NCI-H2081 (cell line): ENCODE data around the gene LRRC28.

Source experiments
- DNase-seq, 2 experiments: peaks; one replicate each; lab custom pipeline; 2025; lab: John Stamatoyannopoulos, UW

The LRRC28 gene

DNA sequence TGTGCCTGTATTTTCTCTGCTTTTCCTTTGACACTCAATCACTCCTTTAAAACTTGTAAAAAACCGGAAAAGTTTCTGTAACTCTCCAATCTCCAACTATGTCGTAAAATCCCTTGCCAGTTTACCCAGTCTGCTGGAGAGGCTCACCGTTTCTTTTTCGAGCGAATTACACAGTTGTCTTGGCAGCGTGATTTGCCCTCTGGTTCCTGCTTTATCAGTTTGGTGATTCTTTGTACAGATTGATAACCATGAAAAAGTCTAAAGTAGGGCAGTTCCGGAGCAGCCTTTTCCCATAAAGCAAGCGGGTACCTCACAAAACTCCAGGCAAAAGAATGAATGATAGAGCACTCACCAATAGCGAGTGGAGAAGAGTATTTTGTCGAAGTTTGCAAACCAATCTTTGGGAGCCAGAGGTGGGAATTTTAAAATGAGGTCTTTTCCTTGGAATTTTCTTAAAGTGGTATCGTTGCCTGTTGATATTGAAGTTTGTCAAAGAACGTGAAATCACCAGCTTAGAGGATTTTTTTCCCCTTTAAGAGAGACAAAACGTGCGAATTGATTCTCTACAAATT lies 1.9 kb upstream of the LRRC28 start, which contains the start of gene TTC23:
TSS of gene TTC23 (minus strand) at position 312 of the 572 bp plus-strand sequence. CDS start 20,869 bp downstream, outside the sequence.
- DNase-seq, result no peak

DNA sequence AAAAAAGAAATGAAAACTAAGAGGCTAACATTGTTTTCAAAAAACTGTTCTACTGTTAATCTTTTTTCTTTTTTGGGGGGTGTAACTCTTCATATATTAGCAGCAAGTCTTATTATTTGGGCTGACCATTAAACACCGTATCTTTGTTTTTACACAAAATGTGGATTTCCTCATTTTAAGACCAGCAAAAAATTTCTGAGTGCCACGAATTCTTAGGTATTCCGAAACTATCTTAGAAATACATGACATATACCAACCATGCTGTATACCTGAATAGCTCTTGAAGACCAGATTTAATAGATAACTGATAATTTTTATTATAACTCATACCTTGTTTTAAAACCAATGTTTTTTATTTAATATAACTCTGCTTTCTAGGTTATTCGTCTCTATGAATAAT lies 1.3 kb upstream of the LRRC28 start:
- no peak for DNase-seq

DNA sequence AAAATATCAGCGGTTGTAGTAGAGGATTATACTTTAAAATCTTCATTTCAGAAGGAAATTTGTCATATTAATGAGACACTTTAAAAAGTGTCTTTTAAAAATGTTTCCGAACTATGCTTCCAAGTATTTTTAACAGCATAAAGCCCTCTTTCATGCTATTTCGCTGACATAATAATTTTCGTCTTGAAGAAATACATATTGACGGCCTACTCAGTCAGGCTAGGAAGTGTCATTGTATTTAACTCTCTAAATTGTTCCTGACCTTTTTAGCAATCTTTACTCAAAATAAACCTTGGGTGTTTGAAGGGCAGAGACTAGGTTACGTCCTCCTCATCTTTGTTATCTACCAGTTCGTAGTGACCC lies 806 bp upstream of the LRRC28 start:
- DNase-seq, result no peak

DNA sequence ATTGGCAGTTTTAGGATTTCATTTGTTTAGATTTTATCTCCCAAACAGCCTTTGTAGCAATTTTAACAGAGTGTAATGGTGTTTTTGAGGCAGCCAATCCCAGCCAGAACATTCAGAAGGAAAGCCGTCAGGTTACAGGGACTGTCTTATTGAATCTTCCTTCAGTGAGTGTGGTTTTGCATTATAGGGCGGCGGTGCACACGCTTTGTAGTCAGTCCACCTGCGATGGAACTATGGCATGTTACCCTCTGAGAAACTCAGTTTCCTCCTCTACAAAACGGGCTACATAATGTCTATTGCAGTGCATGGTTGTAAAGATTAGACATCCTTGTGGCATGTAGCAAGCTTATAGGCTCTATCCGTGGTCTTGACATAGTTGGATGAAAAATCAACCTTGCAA lies 1.0 kb downstream of the LRRC28 start:
- no peak for DNase-seq

DNA sequence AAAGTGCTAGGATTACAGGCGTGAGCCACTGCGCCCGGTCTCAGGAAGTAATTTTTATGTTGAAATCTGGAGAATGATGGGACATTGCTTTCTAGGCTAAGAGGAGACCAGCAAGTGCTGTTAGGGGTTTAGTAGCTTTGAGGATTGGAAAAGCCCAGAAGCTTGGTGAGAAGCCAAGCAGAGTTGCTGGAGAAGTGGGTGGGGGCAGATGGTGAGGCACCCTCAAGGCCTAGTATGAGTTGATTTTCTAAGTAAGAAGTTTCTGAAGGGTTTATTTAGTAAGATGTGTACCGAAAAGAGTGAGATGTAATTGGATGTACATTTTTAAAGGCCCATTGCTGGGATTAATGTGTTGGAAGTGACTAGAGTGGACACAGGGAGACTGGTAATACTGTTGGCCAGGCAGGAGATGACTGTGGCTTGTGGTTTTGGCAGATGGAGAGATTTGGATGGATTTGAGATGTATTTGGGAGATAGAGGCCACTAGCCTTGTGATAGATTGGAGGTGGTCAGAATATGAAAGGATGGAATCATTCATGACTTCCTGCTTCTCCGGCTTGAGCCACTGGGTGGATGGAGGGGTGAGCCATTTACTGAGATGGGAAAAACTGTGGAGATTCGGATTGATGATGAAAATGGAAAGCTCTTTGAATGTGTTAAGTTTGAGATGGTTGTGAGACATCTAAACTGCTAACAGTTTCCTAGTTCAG lies 2.3 kb downstream of the LRRC28 start:
- DNase-seq, result no peak

DNA sequence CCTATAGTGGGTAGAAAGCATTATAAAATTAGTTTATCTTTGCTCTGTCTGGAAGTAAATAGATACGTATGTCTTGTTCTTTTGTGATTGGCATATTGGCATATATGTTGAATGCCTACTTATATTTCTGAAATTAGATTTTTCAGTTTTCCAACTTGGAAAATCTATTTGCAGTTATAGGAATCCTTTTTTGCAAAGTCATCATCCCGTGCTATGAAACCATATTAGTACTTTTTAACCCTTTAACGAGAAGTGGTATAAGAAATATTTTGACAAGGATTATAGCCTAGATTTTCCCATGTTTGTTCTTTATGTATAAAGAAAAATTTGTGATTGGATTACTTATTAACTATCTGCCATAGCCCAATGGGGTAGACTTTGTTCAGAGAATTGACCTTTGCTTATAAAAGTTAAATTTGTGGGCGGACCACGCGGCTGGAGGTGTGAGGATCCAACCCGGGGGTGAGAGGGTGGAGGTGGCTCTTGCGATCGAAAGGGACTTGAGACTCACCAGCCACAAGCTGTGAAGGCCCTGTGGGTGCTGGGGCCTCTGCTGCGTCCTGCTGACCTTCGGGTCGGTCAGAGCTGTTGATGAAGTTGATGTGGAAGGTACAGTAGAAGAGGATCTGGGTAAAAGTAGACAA lies 5.9 kb downstream of the LRRC28 start:
- no peak for DNase-seq

DNA sequence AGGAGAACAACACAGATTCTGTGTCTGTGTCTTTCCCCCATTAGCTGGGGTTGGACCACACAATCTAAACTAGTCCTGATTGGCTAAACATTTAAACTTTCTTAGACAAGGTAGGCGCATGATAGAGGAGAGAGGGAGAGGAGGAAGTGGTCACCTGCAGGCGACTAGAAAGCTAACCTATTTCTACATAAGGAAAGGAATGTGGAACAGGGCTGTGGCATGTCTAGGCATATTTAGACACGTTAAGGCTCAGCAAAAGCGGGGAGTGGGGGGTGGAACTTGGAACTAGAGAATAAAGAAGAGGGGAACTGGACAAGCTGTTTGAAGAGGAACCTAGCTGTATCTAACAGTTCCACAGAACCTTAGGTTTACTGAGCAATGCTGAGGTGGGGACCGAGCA lies 12.8 kb downstream of the LRRC28 start:
- no peak for DNase-seq

DNA sequence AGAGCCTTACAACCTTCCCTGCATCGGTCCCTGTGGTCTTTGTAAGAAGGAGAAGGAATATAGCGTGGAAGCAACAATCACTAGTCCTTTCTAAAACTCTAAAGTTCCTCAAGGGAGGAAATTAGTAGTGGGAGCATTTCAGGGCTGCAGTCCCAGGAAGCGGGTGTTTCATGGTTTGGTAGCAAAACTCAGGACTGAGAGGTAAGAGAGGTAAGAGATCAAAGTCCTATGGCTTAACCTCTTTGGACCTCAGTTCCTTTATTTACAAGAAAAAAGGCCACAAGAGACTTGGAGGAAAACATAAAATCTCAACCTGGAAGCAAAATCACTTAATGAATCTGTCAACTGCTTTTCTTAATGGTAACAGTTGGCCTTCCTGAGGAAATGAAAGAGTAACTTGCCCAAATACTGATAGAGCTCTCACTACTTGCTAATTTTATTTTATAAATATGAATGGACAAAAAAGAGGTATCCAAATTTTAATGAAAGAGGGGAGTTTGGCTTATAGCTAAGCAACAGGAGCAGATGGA lies 14.3 kb downstream of the LRRC28 start:
- no peak for DNase-seq

DNA sequence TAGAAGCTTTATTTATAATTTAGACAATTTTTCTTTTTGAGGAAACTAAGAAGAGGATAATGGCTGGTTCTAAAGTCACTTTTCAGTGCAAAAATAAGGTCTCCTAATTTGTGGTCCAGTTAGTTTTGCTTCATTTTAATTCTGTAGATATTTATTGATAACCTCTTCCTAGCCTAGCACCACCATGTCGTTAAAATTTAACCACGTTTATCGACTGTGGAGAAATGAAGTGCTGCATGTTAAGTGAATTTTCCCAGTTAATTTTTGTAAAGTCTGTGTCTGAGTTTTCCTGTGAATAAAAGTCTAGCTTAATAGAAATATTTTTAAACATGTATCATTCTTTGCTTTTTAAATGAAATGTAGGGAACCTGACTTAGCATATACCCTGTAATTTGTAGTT lies 16.7 kb downstream of the LRRC28 start:
- DNase-seq, result no peak

DNA sequence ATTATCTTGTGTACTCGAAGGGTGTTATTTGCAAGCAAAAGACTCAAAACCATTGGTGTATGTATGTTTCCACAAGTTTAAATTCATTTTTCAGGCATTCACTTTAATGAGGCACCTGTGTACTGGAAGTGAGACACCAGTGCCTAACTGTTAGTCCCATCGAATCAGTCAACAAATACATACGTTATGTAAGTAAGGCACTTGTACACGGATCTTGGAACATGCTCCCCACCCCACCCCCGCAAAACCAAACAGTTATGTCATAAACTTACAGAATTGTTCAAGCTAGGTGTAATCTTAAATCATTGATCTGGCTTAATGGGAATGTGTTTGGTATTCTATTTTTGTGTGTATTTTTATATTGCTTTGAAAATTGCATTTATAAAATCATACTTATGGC lies 17.1 kb downstream of the LRRC28 start:
- DNase-seq, result no peak

DNA sequence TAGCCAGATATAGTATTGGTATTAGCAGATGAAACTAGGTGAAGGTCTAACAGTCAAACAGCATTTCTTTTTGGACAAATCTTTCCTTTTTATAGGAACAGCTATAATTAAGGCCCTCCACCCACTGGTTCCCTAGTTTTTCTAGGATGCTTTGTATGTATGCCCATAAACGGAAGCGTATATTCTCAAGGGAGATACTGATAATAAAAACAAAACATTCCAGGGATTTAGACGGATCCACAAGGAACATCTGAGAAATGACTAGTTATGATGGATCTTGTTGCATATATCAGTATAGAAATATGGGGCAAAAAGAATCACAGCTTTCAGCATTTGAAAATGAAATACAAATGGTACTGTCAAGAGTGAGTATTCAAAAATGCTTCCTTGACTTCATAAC lies 22.5 kb downstream of the LRRC28 start:
- DNase-seq, result no peak

DNA sequence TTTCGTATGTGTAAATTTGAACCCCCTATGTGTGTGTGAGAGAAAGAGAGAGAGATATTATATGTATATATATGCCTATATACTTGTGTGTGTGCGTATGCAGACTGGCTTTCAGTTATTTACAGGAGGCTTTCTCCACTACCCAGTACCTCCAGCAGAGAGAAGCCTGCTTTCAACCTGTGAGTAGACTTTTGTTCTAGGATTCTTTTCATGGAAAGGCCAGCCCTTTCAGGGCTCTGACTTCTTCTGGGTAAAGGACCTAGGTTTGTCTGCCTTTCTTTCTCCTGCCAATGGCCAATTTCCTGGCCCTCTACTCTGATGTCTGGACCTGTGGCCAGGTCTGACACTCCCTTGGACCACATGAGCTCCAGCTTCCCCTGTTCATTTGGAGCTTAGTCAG lies 23.8 kb downstream of the LRRC28 start:
- DNase-seq, result no peak

DNA sequence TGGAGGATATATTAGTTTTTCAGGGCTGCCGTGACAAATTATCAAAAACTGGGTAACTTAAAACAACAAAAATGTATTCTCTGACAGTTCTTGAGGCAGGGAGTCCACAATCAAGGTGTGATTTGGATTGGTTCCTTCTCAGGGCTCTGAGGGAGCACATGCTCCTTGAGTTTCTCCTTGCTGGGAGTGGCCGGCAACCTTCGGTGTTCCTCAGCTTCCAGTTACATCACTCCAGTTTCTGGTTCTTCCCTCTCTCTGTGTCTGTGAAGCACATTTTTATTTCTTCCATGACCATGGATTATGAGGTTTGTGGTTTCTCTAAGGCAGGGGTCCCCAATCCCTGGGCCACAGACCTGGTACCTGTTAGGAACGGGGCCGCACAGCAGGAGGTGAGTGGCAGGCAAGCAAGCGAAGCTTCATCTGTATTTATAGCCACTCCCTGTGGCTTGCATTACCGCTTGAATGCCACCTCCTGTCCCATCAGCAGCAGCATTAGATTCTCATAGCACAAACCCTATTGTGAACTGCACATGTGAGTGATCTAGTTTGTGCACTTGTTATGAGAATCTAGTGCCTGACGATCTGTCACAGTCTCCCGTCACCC lies 24.3 kb downstream of the LRRC28 start:
- no peak for DNase-seq

DNA sequence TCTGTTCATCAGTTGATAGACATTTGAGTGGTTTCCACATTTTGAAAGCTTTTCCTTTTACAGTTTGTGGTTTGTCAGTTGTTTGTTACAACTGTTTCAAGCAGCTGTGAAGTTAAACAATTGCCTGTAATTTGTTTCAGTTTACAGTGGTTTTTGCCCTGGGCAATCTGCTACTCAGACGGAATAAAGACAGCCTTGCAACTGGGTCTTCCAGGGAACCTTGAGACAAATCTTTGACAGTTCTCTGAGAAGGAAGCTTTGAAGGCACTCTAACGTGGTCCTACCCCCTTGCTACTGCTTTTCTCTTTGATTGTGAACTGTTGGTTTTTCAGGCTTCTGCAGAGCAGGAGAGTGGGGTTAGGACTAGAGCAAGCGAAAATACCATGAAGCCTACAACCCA lies 28.0 kb downstream of the LRRC28 start:
- DNase-seq, result no peak

DNA sequence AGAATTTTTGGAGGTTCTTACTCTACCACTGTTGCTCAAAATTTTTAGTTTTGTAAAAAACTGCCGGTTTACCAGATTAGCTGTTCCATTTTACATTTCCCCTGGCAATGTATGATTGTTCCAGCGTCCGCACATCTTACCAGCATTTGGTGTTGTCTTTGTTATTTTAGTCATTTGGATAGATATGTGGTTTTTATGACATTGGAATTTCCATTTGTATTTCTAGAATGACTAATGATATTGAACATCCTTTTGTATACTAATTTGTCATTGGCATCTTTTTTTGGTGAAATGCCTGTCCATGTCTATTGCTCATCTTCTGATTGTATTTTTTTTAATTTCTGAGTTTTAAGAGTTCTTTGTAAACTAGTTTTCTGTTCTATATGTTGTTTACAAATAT lies 28.5 kb downstream of the LRRC28 start:
- DNase-seq, result no peak

DNA sequence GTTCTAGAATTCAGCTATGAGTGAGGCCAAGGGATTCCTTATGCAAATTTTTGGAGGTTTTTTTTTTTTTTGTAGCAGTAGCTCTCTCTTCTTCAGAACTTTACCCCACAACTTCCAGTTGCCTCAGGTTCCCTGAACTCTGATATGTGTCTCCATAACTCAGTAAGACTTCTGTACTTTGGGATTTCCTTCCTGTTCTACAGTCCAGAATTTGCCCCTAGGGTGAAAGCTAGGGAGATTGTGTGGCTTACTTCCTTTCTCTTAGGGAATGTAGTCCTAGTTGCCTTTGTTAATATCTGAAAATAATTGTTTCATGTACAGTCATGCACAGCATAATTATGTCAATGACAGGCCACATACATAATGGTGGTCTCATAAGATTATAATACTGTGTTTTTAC lies 30.8 kb downstream of the LRRC28 start:
- no peak for DNase-seq

DNA sequence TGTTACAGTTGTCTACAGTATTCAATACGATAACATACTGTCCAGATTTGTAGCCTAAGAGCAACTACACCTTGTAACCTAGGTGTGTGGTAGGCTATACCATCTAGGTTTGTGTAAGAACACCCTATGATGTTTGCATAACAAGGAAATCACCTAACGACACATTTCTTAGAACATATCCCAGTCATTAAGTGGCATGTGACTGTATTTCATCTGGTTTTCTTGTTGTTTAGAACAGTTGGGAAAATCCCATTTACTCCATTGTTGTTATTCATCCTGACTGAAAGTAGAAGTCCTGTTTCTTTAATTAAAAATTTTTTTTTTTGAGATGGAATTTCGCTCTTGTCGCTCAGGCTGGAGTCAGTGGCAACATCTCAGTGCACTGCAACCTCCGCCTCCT lies 31.3 kb downstream of the LRRC28 start:
- no peak for DNase-seq

DNA sequence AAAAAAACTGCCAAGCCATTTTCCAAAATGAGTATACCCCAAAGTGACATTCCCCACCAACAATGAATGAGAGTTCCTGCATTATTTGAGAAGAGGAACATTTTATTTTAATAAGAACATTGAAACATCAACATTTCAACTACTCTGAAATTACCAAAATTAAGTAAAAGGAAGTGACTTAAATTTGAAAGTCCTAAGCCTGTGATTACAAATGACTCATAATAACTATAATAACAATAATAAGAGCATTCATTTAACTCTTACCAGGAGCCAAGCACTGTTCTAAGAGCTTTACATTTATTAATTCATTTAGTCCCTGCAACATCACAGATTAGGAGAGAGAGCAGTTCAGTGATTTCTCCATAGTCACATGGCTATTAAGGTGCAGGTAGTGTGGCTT lies 32.4 kb downstream of the LRRC28 start:
- no peak for DNase-seq

DNA sequence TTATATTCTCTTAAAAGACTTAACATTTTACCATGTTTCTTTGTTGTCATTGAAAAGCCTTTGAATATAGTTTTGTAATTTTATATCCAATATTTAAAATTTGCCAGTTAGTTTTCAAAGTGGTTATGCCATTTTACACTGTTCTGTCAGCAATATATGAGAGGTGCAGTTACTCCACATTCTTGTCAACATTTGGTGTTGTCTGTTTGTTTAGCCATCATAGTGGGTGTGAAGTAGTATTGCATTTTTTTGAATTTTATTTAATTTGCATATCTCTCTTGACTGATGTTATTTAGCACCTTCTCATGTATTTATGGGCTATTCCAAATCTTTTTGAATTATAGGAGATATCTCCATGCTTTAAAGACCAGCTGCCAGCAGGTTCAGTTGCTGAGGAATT lies 40.4 kb downstream of the LRRC28 start:
- no peak for DNase-seq

DNA sequence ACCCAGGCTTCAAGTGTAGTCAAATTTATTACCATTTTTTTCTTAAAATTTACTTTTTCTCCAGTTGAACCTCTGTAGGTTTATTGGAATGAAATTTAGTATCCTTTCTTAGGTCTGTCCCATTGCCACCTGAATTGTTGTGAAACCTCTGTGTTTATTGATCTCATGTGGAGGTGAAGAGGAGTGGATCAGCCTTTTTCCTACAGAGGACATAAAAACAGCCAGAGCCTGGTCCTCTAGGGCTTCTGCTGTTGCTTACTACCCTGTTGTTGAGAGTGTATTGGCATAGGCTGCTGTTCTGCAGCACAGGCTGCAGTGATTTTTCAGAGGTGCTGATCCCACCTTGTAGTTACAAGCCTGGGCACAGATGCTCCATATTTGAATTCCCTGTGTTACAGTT lies 44.6 kb downstream of the LRRC28 start:
- no peak for DNase-seq

DNA sequence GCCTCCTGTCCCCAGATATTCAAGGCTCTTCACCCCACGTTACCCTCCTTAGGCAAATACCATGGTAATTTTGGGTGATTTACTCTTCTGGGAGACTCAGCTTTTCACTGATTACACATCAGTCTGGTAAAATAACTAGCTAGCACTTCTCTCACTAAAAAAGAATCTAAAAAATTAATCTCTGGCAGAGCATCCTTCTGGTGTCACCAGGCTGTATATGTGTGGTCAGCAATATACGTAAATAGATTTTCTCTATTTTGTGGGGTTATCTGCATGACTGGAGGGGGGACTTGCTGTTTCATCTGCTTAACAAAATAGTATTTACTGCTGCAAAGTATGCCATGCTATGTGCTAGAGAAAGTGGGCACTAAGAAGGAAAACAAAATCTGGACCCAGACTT lies 45.1 kb downstream of the LRRC28 start:
- DNase-seq, result no peak

DNA sequence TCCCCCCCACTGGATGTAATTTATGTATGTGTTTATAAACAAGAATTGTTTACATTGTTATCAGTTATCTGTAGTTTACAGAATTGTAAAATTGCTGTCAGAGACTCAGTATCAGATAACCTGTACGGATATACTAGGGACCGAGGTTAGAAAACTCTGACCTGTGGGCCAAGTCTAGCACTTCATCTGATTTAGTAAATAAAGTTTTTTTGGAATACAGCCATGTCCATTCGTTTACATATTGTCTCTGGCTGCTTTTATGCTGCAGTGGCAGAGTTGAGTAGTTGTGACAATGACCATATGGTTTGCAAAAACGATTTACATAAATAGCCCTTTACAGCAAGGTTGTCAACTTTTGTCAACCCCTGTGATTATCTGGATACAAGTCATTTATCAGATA lies 52.6 kb downstream of the LRRC28 start:
- DNase-seq, result peak; percentile 17 to 71
